ENCODE measurements around the gene MLPH.

Gene MLPH

GRCh38 chr2:237501892-237502513, 15.0 kb downstream of the MLPH start:
- no peak for DNase-seq

DNA sequence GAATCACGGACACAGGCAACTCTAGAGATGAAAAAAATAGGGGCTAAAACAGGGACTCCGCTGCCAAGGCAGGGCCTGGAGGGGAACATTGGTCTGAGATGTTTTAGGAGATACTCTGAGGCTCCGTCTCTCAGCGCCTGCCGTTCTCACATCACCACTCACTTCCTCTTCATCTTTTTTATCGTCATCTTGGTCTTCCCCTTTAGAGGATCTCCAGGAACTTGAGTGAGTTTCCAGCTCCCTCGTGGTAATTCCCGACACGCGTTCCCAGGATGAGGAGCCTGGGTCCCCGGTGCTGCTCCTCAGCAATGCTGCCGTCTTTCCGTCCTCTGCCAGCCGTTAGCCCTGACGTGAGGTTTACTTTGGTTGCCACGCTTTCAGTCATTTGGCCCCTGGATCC, 16.1 kb downstream of the MLPH start:
- no peak for DNase-seq

DNA sequence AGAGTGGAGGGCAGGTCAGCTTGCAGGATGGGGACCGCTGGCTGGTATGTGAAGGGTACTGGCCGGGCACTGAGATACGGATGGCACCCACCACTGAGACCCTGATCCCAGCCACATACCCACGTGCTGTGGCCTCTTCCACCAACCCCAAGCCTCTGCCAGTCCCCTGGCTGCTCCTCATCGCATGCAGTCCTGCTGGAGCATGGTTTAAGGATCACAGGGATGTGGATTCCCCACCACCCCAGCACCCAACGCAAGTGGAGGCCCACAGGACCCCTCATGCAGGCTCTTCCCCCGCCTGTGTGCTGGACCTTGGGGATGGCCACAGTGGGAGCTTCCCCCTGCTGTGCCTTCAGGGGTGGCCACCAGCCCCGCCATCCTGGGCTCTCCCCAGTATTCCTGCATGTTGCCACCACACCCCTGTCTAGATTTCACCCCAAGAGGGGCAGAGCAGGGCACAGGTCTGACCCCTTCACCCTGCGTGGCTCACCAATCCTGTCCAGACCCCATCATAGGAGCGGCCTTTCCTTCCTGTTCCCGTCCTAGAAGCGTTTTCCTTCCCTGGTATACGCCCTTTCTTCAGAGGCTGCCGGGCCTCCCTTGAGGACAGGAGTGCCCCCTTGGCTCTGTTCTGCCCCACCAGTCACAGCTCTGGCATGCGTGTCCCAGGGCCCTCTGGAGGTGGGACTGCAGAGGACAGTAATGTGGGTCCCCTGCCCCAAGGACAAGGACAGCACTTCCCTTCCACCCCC, 18.3 kb downstream of the MLPH start:
- no peak for DNase-seq

DNA sequence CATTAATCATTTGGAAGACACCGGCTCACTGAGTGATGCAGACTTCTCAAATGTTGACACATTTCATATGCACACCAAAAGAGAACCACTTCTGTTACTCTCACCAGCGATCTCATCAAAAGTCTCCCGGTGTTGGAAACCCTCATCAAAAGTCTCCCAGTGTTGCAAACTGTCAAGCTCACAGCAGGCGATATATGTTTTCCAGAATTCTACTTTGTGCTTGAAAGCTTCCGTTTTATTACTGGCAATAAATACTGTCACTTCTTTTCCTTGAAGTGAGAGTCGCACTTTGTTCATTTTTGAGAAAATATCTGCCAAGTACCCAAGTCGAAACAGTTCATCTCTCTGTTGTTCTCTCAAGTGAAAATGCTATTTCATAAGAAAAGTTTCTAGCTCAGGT, 20.5 kb downstream of the MLPH start:
- no peak for DNase-seq

DNA sequence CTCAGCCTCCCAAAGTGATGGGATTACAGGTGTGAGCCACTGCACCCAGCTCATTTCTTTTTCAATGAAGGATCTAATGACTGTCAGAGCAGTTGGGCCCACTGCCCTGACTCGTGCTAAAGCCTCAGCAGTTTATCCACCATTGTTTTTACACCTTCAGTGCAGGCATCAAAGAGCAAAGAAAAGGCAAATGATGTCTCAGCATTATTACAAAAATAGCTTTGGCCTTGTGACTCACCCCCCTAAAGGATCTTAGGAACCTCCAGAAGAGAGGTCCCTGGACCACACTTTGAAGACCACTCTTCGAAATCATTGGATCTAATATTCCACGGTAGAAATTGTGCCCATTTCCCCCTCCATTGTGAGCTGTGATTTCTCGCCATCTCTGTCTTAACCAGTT, 21.3 kb downstream of the MLPH start:
- DNase-seq = no peak

- DNase-seq = no peak
Observed at GRCh38 chr2:237509151-237509550, 22.1 kb downstream of the MLPH start.

DNA sequence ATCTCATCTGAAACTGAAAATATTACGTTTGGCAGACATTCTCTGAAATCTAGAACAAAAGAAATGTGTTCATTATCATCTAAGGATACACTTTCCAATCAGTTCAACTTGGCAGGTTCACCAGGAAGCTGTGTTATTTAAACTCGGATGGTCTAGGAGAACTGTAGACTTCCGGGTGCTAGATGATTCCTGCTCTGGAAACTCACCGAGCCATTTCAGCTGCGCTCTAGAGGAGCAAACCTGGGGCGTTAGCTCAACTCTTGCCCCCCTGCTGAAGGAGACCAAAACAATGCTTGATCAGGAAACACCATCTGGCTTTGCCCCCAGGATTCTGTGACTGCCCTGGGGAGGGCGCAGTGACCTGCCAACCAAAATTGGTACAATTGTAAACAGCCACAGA, 22.9 kb downstream of the MLPH start:
- no peak for DNase-seq

GRCh38 chr2:237510502-237511217, 23.6 kb downstream of the MLPH start:
- DNase-seq = no peak

DNA sequence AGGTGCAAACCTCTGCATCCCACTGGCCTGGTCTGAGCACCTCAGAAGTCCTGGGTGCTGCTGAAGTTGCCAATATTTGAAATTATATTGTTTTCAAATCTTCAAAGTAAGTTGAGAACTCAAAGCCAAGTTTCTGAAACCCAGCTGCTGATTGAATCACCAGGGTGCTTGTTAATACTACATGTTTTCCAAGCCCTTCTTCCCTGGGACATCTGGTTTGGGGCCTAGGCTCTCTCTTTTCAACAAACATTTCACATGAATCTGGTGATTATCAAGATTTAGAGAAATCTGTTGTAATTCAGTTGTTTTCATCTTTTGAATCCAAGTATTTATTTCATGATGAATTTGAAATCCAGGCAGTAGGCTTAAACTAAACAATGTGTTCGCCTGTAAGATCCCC, 24.4 kb downstream of the MLPH start:
- no peak for DNase-seq

DNA sequence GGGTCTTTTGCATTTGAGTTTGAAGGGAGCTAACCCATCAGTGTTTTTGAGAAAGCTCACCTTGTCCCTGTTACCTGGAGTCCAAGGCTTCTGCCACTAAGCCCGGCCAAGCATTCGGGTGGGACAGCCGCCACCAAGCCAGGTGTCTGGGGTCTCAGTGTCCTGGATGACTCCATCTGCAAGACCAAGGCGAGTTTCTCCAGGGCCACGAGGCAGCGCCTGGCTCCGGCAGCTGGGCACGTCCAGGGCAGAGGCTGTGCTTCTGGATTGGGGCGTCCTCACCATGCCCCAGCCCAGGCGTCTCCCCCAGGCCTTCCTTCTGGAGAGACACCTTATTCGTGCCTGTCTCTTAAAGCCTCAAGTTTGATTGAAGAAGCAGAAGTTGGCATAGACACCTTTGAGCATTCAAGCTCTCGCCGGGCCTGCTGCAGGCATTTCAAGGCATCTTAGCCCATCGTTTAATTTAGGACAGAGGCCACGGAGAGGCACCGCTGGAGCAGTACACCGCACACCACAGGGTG, 24.9 kb downstream of the MLPH start:
- DNase-seq = no peak

- peak; percentile 66 for DNase-seq
Observed at GRCh38 chr2:237512774-237513466, 25.9 kb downstream of the MLPH start.

- no peak for DNase-seq
Observed at GRCh38 chr2:237513693-237514092, 26.6 kb downstream of the MLPH start.

DNA sequence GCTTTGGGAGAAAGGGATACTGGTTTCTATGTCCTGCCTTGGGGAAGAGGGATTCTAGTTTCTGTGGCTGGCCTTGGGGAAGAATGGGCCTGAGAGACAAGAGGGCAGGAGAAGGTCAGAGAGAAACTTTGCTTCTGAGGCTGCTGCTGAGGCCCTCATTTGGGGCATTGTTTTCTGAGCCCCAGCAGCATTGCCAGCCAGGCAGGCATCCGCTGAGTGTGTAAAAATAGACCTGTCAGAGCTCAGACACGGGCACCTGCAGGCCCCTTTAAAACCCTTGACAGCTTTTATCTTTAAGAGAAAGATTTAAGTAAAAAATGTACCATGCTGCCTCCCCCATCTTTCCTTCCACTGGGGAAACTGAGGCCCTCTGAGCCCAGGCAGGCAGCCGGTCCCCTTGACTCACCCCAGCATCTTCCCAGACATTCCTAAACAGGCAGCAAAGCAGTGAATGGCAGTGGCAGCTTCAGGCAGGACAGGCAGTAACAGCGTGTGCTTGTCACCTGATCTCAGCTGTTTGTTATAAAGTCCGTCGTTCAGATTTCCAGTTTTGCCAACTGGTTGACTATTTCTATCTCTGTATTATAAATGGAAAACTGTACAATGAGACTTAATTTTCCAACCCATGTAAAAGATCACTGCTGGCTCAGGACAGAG, 27.6 kb downstream of the MLPH start:
- DNase-seq = no peak

- no peak for DNase-seq
Observed at GRCh38 chr2:237515166-237515565, 28.1 kb downstream of the MLPH start.

GRCh38 chr2:237515621-237516275, 28.7 kb downstream of the MLPH start:
- no peak for DNase-seq

DNA sequence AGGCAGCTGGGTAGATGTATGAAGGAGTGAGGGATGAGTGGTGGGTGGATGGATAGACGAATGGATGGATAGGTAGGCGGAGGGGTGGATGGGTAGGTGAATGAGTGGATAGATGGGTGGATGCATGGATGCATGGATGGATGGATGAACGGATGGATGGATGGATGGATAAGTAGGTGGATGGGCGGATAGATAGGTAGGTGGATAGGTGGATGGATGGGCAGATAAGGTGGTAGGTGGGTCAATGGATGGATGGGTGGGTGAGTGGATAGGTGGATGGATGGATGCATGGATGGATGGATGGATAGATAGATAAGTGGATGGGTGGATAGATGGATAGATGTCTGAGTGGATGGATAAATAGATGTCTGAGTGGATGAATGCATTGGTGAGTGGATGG, 30.1 kb downstream of the MLPH start:
- DNase-seq = no peak

DNA sequence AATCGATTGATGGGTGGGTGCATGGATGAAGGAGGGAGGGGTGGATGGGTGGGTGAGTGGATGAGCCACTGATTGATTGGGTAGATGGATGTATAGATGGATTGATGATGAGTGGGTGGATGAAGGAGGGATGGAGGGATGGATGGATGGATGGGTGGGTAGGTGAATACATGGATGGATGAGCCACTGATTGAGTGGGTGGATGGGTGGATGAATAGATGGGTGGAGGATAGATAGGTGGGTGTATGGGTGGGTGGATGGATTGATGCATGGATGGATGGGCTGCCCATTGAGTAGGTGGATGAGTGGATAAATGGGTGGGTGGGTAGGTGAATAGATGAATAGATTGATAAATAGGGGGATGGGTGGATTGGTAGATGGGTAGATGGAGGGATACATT, 30.9 kb downstream of the MLPH start:
- no peak for DNase-seq

DNA sequence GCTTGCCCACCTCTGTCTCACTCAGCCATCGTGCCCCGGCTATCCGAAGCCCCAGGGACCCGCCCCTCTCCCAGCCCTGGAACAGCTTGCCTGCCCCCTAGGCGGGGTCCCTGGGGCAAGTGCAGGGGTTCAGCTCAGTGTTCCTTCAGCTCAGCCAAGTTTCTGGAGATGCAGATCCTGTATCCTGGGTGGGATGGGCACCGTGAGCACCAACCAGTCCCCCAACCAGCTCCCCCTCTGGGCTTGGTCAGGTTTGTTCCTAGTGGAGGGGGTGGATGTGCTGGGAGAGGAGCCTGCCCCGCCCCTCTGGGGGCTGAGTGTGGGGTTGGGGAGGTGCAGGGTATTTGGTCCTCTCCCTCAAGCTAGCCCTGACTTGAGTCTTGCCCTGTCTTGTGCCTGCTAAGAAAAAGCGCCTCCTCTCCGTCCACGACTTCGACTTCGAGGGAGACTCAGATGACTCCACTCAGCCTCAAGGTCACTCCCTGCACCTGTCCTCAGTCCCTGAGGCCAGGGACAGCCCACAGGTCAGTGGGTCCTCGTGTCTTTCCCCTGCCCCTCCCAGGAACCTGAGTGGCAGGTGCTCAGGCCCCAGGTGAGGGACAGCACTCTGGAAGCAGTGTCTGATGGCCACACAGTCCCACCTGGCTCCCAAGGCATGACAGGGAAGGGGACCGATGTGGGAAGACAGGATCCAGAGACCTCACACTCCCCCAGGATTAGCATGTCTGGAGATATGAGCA, 32.6 kb downstream of the MLPH start:
- DNase-seq = no peak

DNA sequence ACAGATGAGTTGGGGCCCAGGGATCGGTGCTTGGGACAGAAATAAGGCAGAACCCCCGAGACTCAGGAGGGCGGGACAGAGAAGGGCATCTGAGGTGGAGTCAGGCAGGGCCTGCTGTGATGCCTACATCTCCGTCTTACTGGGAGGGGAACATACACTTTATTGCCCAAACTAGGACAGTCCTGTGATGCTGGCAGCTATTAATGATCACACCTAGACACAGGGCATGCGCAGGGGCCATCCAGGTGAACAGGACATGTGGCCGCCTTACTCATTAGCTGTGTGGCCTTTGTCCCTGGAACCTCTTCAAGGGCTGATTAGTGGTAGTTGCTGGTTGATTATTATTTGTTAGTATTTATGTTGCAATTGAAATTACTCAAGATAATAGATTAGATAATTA, 33.2 kb downstream of the MLPH start:
- DNase-seq = no peak

DNA sequence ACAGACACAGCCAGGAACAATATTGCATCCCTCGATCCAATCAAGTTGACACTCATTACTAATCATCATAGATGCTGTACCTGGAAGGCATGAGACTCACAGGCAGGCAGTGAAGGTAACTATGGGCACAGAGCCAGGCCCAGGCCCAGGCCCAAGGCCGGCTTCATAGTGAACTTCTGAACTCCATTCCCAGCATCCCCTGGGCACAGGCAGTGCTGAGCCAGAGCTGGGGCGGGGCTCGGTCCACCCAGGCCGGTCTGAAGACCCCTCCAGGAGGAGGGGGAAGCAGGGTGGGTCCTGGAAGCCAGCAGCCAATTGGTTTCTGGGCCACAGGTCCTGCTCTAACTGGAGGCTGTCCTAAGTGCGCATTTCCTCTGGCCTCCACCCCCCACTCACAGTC, 37.6 kb downstream of the MLPH start:
- DNase-seq = no peak

GRCh38 chr2:237525559-237526157, 38.6 kb downstream of the MLPH start:
- DNase-seq = no peak

Measured in effector CD4-positive, alpha-beta T cell (primary cell).